GM18868 (cell line): ENCODE measurements around the gene IQCN.

Source experiments
- ATAC-seq: cut with Tn5 transposase; IDR thresholded peaks from one replicate; pipeline ENCODE4 v1.9.1; 2021; ENCODE audit warnings: mild to moderate bottlenecking, moderate library complexity; ENCODE audit not compliant: unreplicated experiment

The IQCN gene

GRCh38 chr19:18287836-18288772, 13.9 kb upstream of the IQCN start:
- no peak for ATAC-seq

GRCh38 chr19:18286973-18287635, 12.9 kb upstream of the IQCN start:
- ATAC-seq: no peak

GRCh38 chr19:18284712-18285360, 10.6 kb upstream of the IQCN start:
- ATAC-seq: no peak

GRCh38 chr19:18283338-18283737, 9.1 kb upstream of the IQCN start:
- no peak for ATAC-seq

GRCh38 chr19:18282788-18283141, 8.5 kb upstream of the IQCN start:
- ATAC-seq: no peak

GRCh38 chr19:18282021-18282787, 8.0 kb upstream of the IQCN start:
- no peak for ATAC-seq

GRCh38 chr19:18281082-18282020, 7.1 kb upstream of the IQCN start, which contains the start of gene JUND:
TSS of gene JUND (minus strand) at chr19:18281622. CDS start at chr19:18281484, 138 bp downstream.
- peak; percentile 63 for ATAC-seq

GRCh38 chr19:18280247-18281081, 6.2 kb upstream of the IQCN start:
- peak; percentile 17 for ATAC-seq

GRCh38 chr19:18279516-18280246, 5.4 kb upstream of the IQCN start:
- peak; percentile 24 for ATAC-seq

- ATAC-seq: no peak
Observed at GRCh38 chr19:18279266-18279515, 4.9 kb upstream of the IQCN start.

GRCh38 chr19:18278521-18279265, 4.4 kb upstream of the IQCN start:
- no peak for ATAC-seq

- ATAC-seq: no peak
Observed at GRCh38 chr19:18274781-18275356, 617 bp upstream of the IQCN start.

GRCh38 chr19:18273561-18274218, 562 bp downstream of the IQCN start:
- no peak for ATAC-seq

- ATAC-seq: no peak
Observed at GRCh38 chr19:18271433-18271841, 2.8 kb downstream of the IQCN start.

- no peak for ATAC-seq
Observed at GRCh38 chr19:18270326-18270725, 3.9 kb downstream of the IQCN start.

- ATAC-seq: no peak
Observed at GRCh38 chr19:18269070-18269723, 5.1 kb downstream of the IQCN start.
